ENCODE measurements around the gene EML4. TPM values are rescaled to one million over a fixed set of nuclear protein-coding genes. Genes with fewer than 3 reads are reported as not detected.
A peak's percentile ranks its signal among the peaks of the same experiment; 100 is the strongest.

Gene EML4
- total and polyA plus RNA-seq, 10 of the 15 experiments (the other 5 are each of a cell fraction or from before 2014, with no cell fraction given) = 23.1 to 91.3 (median 77.4) TPM

GRCh38 chr2:42196403-42197267, 27.5 kb downstream of the EML4 start:
- ChIA-PET POLR2A (interaction anchor here (1.5 to 2.0 kb wide), 2 partner anchors 97 to 100 kb away, joined by 5 to 6 read pairs; no protein-coding TSS in a partner anchor), RAD21 (ENCODE audit: unreplicated experiment) (interaction anchor here (0.6 to 3.5 kb wide), 11 partner anchors 13 to 600 kb away, joined by 3 to 64 read pairs (median 7); no protein-coding TSS in a partner anchor), CTCF (interaction anchor here (0.6 to 6.9 kb wide), 34 partner anchors 11 to 323 kb away, joined by 3 to 160 read pairs (median 4); no protein-coding TSS in a partner anchor), SMC1A (ENCODE audit: uncharacterized antibody, unreplicated experiment) (interaction anchor here (0.7 to 4.3 kb wide), 25 partner anchors 9 to 355 kb away, joined by 3 to 95 read pairs (median 4); no protein-coding TSS in a partner anchor)
- WGBS (ENCODE audit: insufficient coverage, insufficient replicate concordance, low lambda C conversion rate, missing lambda C conversion rate) = 84% methylated on average over 9 of the region's 9 CpGs
- Histone ChIP-seq H3K79me2 (ENCODE audit: control insufficient read depth, insufficient read depth, low read length) (peaks cover 67% of the 10 kb centered on the region), H3K27ac (ENCODE audit: control insufficient read depth, insufficient read depth) (no peak overlapping the region), H4K20me1 (ENCODE audit: control insufficient read depth, insufficient read depth) (no peaks in the 10 kb centered on the region), H3K27me3 (replicated peaks in 1 of 2; ENCODE audit: control insufficient read depth in 2 of 2, insufficient read depth in 2 of 2, low read length in 1 of 2) (no peaks in the 10 kb centered on the region), H3K4me3 (no peak overlapping the region), H2AFZ (ENCODE audit: control insufficient read depth, low read depth, low read length) (no peak overlapping the region), H3K36me3 (ENCODE audit: control insufficient read depth in 2 of 2, insufficient read depth in 2 of 2, low read length in 1 of 2) (no peaks in the 10 kb centered on the region; a peak in 1 of 4 replicates), H3K9me3 (replicated peaks; ENCODE audit: control insufficient read depth, insufficient read depth, low read length) (no peaks in the 10 kb centered on the region), H3K4me2 (ENCODE audit: control insufficient read depth, insufficient read depth) (no peak overlapping the region), H3K9ac (ENCODE audit: control insufficient read depth, insufficient read depth, low read length) (no peak overlapping the region), H3K4me1 (ENCODE audit: control insufficient read depth, insufficient read depth, low read length) (peaks cover 19% of the 10 kb centered on the region; the same call in 1 of the 2 replicates)
- intact Hi-C loops (cut with micrococcal nuclease; ENCODE audit: unreplicated experiment) = loop anchor here (1.0 to 2.0 kb wide), 2 partner anchors 26 to 100 kb away; no protein-coding TSS in a partner anchor
- DNase-seq (ENCODE audit: low read depth, low spot score) = peak; percentile 11
- no peak for FAIRE-seq
- no TSS peak for BruUV-seq (replicated peaks)
- ATAC-seq = peak; percentile 78
- in situ Hi-C loops (cut with MboI) = loop anchor here (5.0 kb wide), 1 partner anchor 99 kb away; no protein-coding TSS in a partner anchor
- TF ChIP-seq YY1 (IDR thresholded peaks at IDR 0.05; ENCODE audit: low read depth, low read length) (no peak), CEBPB (IDR thresholded peaks at IDR 0.05; ENCODE audit: borderline replicate concordance in 1 of 2, low read depth in 2 of 2, low read length in 2 of 2) (no peak), IKZF1 (conservative IDR thresholded peaks at IDR 0.05) (0 out of 2 replicates have a peak, but pooled peaks have one; percentile 38), RAD21 (IDR thresholded peaks at IDR 0.05; ENCODE audit: insufficient read depth, low read depth, low read length) (peak; percentile 68), SMC3 (IDR thresholded peaks at IDR 0.05; ENCODE audit: borderline replicate concordance, low read length) (peak; percentile 85; the same call in 1 of the 2 replicates), RUNX3 (IDR thresholded peaks at IDR 0.05; ENCODE audit: low read length) (peak; percentile 57), SUZ12 (IDR thresholded peaks at IDR 0.05; ENCODE audit: unreplicated experiment) (no peak), PAX5 (IDR thresholded peaks at IDR 0.05; ENCODE audit: borderline replicate concordance, low read depth, low read length) (no peak), CTCF (IDR thresholded peaks at IDR 0.05 in 2 of 3, conservative IDR thresholded peaks at IDR 0.05 in 1 of 3; ENCODE audit: control insufficient read depth in 2 of 3, extremely low read depth in 1 of 3, insufficient read depth in 1 of 3, low read depth in 3 of 3, low read length in 3 of 3) (peak; percentile 48 to 76 (median 52); a peak in 5 of 6 replicates), NBN (IDR thresholded peaks at IDR 0.05) (0 out of 2 replicates have a peak, but pooled peaks have one; percentile 40), MEF2A (IDR thresholded peaks at IDR 0.05; ENCODE audit: insufficient read depth, low read depth, low read length) (0 out of 2 replicates have a peak, but pooled peaks have one; percentile 24)
- TF ChIP-seq, protein P1, sequence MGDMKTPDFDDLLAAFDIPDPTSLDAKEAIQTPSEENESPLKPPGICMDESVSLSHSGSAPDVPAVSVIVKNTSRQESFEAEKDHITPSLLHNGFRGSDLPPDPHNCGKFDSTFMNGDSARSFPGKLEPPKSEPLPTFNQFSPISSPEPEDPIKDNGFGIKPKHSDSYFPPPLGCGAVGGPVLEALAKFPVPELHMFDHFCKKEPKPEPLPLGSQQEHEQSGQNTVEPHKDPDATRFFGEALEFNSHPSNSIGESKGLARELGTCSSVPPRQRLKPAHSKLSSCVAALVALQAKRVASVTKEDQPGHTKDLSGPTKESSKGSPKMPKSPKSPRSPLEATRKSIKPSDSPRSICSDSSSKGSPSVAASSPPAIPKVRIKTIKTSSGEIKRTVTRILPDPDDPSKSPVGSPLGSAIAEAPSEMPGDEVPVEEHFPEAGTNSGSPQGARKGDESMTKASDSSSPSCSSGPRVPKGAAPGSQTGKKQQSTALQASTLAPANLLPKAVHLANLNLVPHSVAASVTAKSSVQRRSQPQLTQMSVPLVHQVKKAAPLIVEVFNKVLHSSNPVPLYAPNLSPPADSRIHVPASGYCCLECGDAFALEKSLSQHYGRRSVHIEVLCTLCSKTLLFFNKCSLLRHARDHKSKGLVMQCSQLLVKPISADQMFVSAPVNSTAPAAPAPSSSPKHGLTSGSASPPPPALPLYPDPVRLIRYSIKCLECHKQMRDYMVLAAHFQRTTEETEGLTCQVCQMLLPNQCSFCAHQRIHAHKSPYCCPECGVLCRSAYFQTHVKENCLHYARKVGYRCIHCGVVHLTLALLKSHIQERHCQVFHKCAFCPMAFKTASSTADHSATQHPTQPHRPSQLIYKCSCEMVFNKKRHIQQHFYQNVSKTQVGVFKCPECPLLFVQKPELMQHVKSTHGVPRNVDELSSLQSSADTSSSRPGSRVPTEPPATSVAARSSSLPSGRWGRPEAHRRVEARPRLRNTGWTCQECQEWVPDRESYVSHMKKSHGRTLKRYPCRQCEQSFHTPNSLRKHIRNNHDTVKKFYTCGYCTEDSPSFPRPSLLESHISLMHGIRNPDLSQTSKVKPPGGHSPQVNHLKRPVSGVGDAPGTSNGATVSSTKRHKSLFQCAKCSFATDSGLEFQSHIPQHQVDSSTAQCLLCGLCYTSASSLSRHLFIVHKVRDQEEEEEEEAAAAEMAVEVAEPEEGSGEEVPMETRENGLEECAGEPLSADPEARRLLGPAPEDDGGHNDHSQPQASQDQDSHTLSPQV (IDR thresholded peaks at IDR 0.05) = peak; percentile 69; the same call in 1 of the 2 replicates
- TF ChIP-seq, protein P2, sequence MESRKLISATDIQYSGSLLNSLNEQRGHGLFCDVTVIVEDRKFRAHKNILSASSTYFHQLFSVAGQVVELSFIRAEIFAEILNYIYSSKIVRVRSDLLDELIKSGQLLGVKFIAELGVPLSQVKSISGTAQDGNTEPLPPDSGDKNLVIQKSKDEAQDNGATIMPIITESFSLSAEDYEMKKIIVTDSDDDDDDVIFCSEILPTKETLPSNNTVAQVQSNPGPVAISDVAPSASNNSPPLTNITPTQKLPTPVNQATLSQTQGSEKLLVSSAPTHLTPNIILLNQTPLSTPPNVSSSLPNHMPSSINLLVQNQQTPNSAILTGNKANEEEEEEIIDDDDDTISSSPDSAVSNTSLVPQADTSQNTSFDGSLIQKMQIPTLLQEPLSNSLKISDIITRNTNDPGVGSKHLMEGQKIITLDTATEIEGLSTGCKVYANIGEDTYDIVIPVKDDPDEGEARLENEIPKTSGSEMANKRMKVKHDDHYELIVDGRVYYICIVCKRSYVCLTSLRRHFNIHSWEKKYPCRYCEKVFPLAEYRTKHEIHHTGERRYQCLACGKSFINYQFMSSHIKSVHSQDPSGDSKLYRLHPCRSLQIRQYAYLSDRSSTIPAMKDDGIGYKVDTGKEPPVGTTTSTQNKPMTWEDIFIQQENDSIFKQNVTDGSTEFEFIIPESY (IDR thresholded peaks at IDR 0.05) = no peak
